PFSK-1 (cell line): ENCODE results near the gene HLA-DMA.

Experiments used
- FOXP2 ChIP-seq: optimal IDR thresholded peaks from 2 replicates; pipeline ENCODE3; 2011; ENCODE audit warnings: borderline replicate concordance, control low read depth, inconsistent platforms; ENCODE audit not compliant: insufficient read depth; ENCODE audit errors: extremely low read length, extremely low read depth
- POLR2AphosphoS5 ChIP-seq: IDR thresholded peaks from 2 replicates; pipeline ENCODE4 v1.6.1; 2012; ENCODE audit warnings: low read depth, mild to moderate bottlenecking, control low read depth, low read length, moderate library complexity
- REST ChIP-seq, 2 experiments: IDR thresholded peaks; 2 replicates each; pipeline versions ENCODE4 v1.6.1 to v1.8.0; 2011 to 2012; ENCODE audit warnings: low read depth in 2 of 2, low read length in 2 of 2, control low read depth in 1 of 2, inconsistent platforms in 1 of 2, mild to moderate bottlenecking in 1 of 2, moderate library complexity in 1 of 2; ENCODE audit not compliant: insufficient read depth in 1 of 2
- SIN3A ChIP-seq: IDR thresholded peaks from 2 replicates; pipeline ENCODE4 v1.6.1; 2012; ENCODE audit warnings: mild to moderate bottlenecking, low read length, moderate library complexity, borderline replicate concordance; ENCODE audit not compliant: insufficient read depth
- TAF1 ChIP-seq: IDR thresholded peaks from 2 replicates; pipeline ENCODE4 v1.6.1; 2012; ENCODE audit warnings: low read length, control low read depth, borderline replicate concordance; ENCODE audit not compliant: insufficient read depth

DNA sequence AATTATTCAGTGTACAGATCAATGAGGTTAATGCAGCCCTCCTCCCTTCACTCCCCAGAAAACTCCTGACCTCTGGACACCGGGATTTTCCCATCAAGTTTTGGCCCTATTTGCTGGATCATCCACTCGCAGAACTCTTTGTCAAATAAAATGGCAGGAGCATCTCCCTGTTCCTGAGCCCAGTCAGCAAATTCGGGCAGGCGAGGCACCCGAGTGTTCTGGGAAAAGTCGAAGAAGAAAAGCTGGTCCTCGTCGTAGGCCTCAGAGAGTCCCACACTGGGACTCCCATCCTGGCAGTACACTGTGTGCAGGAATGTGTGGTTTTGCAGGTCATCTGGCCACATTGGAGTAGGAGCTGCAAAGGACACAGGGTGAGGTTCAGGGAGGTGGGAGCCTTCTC lies 2.4 kb downstream of the HLA-DMA start:
- TF ChIP-seq SIN3A (no peak), REST (IDR thresholded peaks at IDR 0.05; ENCODE audit: insufficient read depth in 1 of 2, low read depth in 2 of 2, low read length in 2 of 2) (no peak), POLR2AphosphoS5 (no peak), TAF1 (no peak), FOXP2 (no peak)
